Muscle of leg (tissue), 11 donors: ENCODE results near the gene JARID2. TPM values are rescaled to one million over a fixed set of nuclear protein-coding genes. Genes with fewer than 3 reads are reported as not detected.
"Not testable (repeated sequence)": the region's sequence is repeated elsewhere in the genome, so short reads cannot be mapped to it uniquely, and the experiment has no call there.

ENCODE experiments used
- DNase-seq: peaks from one replicate; pipeline ENCODE4 v3.0.0; 2013
- H3K27ac ChIP-seq: one replicate; pipeline ENCODE4 v1.5.1; 2013; ENCODE audit warnings: mild to moderate bottlenecking, low read length, control low read depth
- H3K27me3 ChIP-seq: one replicate; pipeline ENCODE4 v1.6.1; 2013; ENCODE audit warnings: low read length; ENCODE audit not compliant: control insufficient read depth, insufficient read depth
- H3K36me3 ChIP-seq: one replicate; pipeline ENCODE4 v1.6.1; 2013; ENCODE audit warnings: low read length; ENCODE audit not compliant: control insufficient read depth, insufficient read depth
- H3K4me1 ChIP-seq: one replicate; pipeline ENCODE4 v1.6.1; 2013; ENCODE audit warnings: low read length; ENCODE audit not compliant: control insufficient read depth, insufficient read depth
- H3K4me3 ChIP-seq: one replicate; pipeline ENCODE4 v1.5.1; 2013; ENCODE audit warnings: low read length, control low read depth
- H3K9me3 ChIP-seq: replicated peaks from 2 replicates; pipeline ENCODE4 v1.6.1; 2013; ENCODE audit warnings: low read depth, low read length; ENCODE audit not compliant: control insufficient read depth
- WGBS: methylation state at CpG from one replicate; pipeline ENCODE4 v1.1.5; 2013; ENCODE audit warnings: missing lambda C conversion rate; ENCODE audit not compliant: insufficient coverage; 5-methylcytosine and 5-hydroxymethylcytosine counted together
- polyA plus RNA-seq, 8 donors: library from polyadenylated mRNA; unstranded; fragments of 120-200 nt; gene quantifications; one replicate each; pipeline versions ENCODE4 v1.2.1 to v1.2.3, GENCODE V29; 2013; ENCODE audit warnings: inconsistent platforms in 1 of 8, low replicate concordance in 1 of 8; ENCODE audit not compliant: insufficient read length in 8 of 8, insufficient read depth in 1 of 8
- total RNA-seq: library from RNA; stranded (reverse); fragments of 120-200 nt; gene quantifications from one replicate; pipeline ENCODE4 v1.2.4, GENCODE V29; 2013

Gene JARID2
- total and polyA plus RNA-seq, 9 donors: 9.8 to 15.3 (median 13.2) TPM

DNA sequence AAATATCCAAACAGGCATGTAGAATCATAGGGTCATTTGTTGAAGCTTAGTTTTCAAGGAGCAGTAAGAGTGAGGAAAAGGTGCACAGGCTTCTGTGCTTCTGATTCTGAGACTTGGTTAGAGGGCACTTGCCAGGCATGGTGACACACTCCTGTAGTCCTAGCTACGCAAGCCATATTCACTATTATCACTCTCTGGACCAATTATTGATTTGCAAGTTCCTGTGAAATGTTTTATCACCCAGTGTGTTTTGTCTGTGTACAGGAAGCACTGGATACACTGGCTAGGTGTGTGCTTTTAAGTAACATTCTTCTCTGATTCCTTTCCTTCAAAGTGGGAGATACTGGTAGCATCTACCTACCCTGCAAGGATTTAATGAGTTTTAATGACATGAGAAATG lies 76.3 kb downstream of the JARID2 start:
- H3K27ac ChIP-seq: no peak overlapping the region
- H3K36me3 ChIP-seq: no peaks in the 10 kb centered on the region
- H3K9me3 ChIP-seq: peaks cover 3% of the 10 kb centered on the region
- H3K4me1 ChIP-seq: peaks cover 12% of the 10 kb centered on the region
- DNase-seq: no peak
- no peak overlapping the region for H3K4me3 ChIP-seq
- no peaks in the 10 kb centered on the region for H3K27me3 ChIP-seq
- no CpG with 5 or more reads among the region's 1 CpG for WGBS

DNA sequence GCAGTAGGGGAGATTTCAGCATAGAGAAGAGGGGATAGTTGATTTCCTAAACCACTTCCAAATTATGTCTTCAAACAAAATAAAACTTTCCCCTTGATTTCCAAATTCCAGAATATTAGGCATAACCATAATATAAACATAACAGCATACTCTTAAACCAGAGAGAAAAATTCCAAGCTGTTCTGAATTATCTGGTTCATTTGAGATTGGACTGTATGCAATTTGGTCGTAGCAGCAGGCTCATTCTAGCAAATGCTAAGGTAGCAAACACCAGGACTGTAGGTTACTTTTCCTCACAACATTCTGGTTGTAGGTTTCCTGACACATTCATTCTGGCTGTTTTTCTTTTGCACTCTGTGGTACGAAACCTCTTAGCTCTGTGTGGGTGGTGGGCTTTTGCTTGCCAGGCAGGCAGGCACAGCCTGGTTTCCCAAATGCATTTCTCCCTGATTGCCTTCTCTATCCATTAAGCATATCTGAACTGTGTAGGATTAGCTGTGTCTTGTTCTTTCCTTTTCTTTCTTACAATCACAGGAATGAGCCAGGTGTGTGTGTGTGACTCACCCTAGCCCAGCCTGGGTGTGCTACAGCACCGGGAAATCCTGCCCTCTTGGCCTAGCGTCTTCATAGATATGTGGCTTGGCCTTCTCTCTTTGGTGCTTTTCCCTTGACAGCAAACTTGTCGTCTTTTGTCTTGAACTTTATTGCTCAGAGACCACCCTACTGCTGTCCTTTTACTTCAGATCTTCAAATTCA lies 77.1 kb downstream of the JARID2 start:
- Histone ChIP-seq H3K36me3 (no peaks in the 10 kb centered on the region), H3K4me1 (peaks cover 8% of the 10 kb centered on the region), H3K9me3 (peaks cover 3% of the 10 kb centered on the region), H3K4me3 (no peak overlapping the region), H3K27me3 (no peaks in the 10 kb centered on the region), H3K27ac (no peak overlapping the region)
- WGBS: 71% methylated on average over 3 of the region's 5 CpGs
- no peak for DNase-seq

GRCh38 chr6:15323611-15324010 lies 77.7 kb downstream of the JARID2 start:
- H3K27me3 ChIP-seq, H3K27ac ChIP-seq, H3K4me3 ChIP-seq, H3K9me3 ChIP-seq, H3K36me3 ChIP-seq, H3K4me1 ChIP-seq, DNase-seq: not testable (repeated sequence)
- WGBS: 97% methylated on average over 6 of the region's 11 CpGs

DNA sequence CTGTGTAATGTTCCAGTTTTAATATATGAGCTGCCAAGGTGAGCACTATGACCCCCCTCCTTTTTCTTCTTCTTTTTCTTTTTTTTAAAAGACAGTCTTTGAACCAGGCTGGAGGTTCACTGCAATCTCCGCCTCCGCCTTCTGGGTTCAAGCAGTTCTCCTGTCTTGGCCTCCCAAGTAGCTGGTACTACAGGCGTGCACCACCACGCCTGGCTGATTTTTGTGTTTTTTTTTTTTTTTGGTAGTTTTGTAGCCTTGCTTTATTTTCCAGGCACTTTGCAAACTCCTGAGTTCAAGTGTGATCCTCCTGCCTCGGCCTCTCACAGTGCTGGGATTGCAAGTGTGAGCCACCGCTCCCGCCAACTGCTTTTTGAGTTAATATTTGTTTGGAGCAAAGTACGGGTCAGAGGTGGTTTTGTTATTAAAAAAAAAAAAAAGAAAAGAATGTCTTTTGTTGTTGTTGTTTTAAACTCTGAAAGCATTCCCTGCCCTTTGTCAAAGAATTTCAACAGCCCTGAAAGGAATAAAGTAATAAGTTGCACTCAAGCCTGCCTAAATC lies 78.6 kb downstream of the JARID2 start:
- H3K9me3 ChIP-seq: peaks cover 3% of the 10 kb centered on the region
- H3K36me3 ChIP-seq: no peaks in the 10 kb centered on the region
- H3K27me3 ChIP-seq: no peaks in the 10 kb centered on the region
- peaks cover 7% of the 10 kb centered on the region for H3K4me1 ChIP-seq
- no peak overlapping the region for H3K4me3 ChIP-seq
- 100% methylated on average over 3 of the region's 8 CpGs for WGBS
- DNase-seq: no peak
- no peak overlapping the region for H3K27ac ChIP-seq

- Histone ChIP-seq H3K27me3 (no peaks in the 10 kb centered on the region), H3K27ac (no peak overlapping the region), H3K36me3 (no peaks in the 10 kb centered on the region), H3K4me1 (peaks cover 9% of the 10 kb centered on the region), H3K9me3 (peaks cover 3% of the 10 kb centered on the region), H3K4me3 (no peak overlapping the region)
- no peak for DNase-seq
- 93% methylated on average over 3 of the region's 5 CpGs for WGBS
Measured at GRCh38 chr6:15325540-15325955, 79.7 kb downstream of the JARID2 start.

- H3K4me1 ChIP-seq: peaks cover 13% of the 10 kb centered on the region
- peaks cover 3% of the 10 kb centered on the region for H3K9me3 ChIP-seq
- no peak overlapping the region for H3K4me3 ChIP-seq
Measured at GRCh38 chr6:15326067-15326614, 80.3 kb downstream of the JARID2 start.

DNA sequence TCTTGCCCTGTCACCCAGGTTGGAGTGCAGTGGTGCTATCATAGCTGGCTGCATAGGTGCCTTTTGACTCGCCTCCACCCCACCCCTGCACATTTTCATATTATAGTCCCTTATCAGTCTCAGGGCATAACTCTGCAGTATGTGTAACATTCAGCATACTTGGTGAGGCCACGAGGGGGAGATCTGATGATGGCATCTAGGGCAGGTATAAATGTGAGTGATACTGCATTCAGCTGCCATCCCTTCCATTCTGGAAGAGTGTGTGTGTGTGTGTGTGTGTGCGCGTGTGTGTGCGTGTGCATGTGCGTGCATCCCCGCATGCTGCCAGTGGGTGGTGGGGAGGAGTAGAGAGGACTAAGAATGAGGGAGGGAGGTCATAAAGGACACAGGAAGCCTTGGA lies 81.4 kb downstream of the JARID2 start:
- WGBS: 72% methylated on average over 6 of the region's 7 CpGs
- Histone ChIP-seq H3K36me3 (no peaks in the 10 kb centered on the region), H3K4me3 (no peak overlapping the region), H3K27ac (no peak overlapping the region), H3K27me3 (no peaks in the 10 kb centered on the region), H3K4me1 (peaks cover 17% of the 10 kb centered on the region), H3K9me3 (peaks cover 3% of the 10 kb centered on the region)
- DNase-seq: no peak

More at GRCh38 chr6:15326067-15326614, 80.3 kb downstream of the JARID2 start:
- WGBS: no CpG with 5 or more reads among the region's 6 CpGs
- no peak for DNase-seq
- Histone ChIP-seq H3K27ac (no peak overlapping the region), H3K27me3 (no peaks in the 10 kb centered on the region), H3K36me3 (no peaks in the 10 kb centered on the region)

GRCh38 chr6:15329197-15329671 lies 83.4 kb downstream of the JARID2 start:
- no peaks in the 10 kb centered on the region for H3K36me3 ChIP-seq
- DNase-seq: no peak
- peaks cover 3% of the 10 kb centered on the region for H3K9me3 ChIP-seq
- H3K4me3 ChIP-seq: no peak overlapping the region
- WGBS: no CpG with 5 or more reads among the region's 4 CpGs
- no peak overlapping the region for H3K27ac ChIP-seq
- peaks cover 19% of the 10 kb centered on the region for H3K4me1 ChIP-seq
- H3K27me3 ChIP-seq: no peaks in the 10 kb centered on the region

DNA sequence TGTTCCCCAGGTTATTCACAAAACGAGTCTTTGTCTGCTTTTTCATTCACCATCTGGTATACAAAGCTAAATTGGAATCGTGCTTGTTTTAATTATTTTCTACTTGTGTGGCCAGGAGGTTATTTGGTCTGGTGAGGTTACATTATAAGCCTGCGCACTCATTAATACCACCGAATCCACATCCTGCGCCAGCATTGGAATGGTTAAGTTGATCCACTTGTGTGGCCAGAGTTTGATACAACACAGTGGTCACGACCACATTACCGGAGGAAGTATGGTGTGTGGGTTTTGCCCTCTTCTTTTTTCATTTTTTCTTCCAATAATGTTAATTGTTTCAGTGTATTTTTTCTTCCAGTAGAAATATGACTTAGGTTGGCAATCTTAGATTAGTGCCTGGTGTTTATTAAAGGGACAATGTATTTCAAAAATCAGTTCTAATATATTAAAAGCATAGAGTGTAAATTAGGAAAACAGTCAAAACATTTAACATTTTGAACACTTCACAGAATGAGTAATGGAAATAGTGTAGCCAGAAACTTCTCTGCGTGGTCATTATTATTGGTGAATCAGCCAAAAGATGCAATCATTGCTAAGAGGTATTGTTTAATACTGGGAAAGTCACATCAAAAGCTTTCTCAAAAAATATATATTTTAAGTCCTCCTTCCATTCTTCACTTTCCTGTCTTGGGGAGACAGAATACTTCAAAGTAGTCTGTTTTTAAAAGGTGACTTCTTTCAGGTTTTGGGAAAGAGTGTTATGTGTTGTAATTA lies 84.5 kb downstream of the JARID2 start:
- DNase-seq: no peak
- no peak overlapping the region for H3K4me3 ChIP-seq
- H3K27ac ChIP-seq: no peak overlapping the region
- no peaks in the 10 kb centered on the region for H3K9me3 ChIP-seq
- H3K36me3 ChIP-seq: no peaks in the 10 kb centered on the region
- no peaks in the 10 kb centered on the region for H3K27me3 ChIP-seq
- peaks cover 19% of the 10 kb centered on the region for H3K4me1 ChIP-seq
- WGBS: no CpG with 5 or more reads among the region's 8 CpGs

GRCh38 chr6:15331143-15331542 lies 85.3 kb downstream of the JARID2 start:
- Histone ChIP-seq H3K4me3 (no peak overlapping the region), H3K9me3 (no peaks in the 10 kb centered on the region), H3K27me3 (no peaks in the 10 kb centered on the region), H3K27ac (no peak overlapping the region), H3K36me3 (no peaks in the 10 kb centered on the region), H3K4me1 (peaks cover 21% of the 10 kb centered on the region)
- no peak for DNase-seq
